HFFc6 (cell line): ENCODE data around the gene MYO7A. TPM values are rescaled to one million over a fixed set of nuclear protein-coding genes. Genes with fewer than 3 reads are reported as not detected.

Source experiments
- DNase-seq: peaks from one replicate; pipeline ENCODE4 v3.0.0-alpha.2; 2018
- H3K27ac Mint-ChIP-seq: 2 replicates; pipeline ENCODE4 v1.8.0; 2020; ENCODE audit warnings: mild to moderate bottlenecking, mixed read lengths
- H3K27me3 Mint-ChIP-seq: 2 replicates; pipeline ENCODE4 v1.8.0; 2021; ENCODE audit warnings: mild to moderate bottlenecking, moderate library complexity, mixed read lengths; ENCODE audit not compliant: insufficient read depth
- H3K36me3 Mint-ChIP-seq: 2 replicates; pipeline ENCODE4 v1.8.0; 2021; ENCODE audit warnings: low read depth, mixed read lengths
- H3K4me1 Mint-ChIP-seq: 2 replicates; pipeline ENCODE4 v1.8.0; 2020; ENCODE audit warnings: low read depth, mixed read lengths
- H3K4me3 Mint-ChIP-seq: 2 replicates; pipeline ENCODE4 v1.8.0; 2020; ENCODE audit warnings: mild to moderate bottlenecking, moderate library complexity, mixed read lengths
- H3K9me3 Mint-ChIP-seq: 2 replicates; pipeline ENCODE4 v1.8.0; 2020; ENCODE audit warnings: mild to moderate bottlenecking, mixed read lengths
- total RNA-seq, 6 experiments: library from RNA; stranded (reverse); fragmentation: NEBNext Ultra II Directional; extraction: Animal tissue kit (Norgen Biotek cat#: 25700); gene quantifications; 2 replicates in 1 of 6; 3 replicates in 5 of 6; pipeline ENCODE4 v1.2.3, GENCODE V29; 2021
- TF ChIP-seq, protein P1 (sequence below): fragments of 200-600 bp; sonication (generic); IDR thresholded peaks from 2 replicates; pipeline ENCODE4 v1.5.0; 2021; ENCODE audit warnings: antibody characterized with exemption, mild to moderate bottlenecking

The MYO7A gene
- total RNA-seq, 6 experiments from 2014 or later, result 0.05 to 0.09 TPM; not detected in 4

- Mint-ChIP-seq H3K9me3 (no peaks in the 10 kb centered on the region), H3K27me3 (peaks cover 38% of the 10 kb centered on the region), H3K36me3 (no peaks in the 10 kb centered on the region), H3K27ac (no peak overlapping the region), H3K4me1 (no peaks in the 10 kb centered on the region), H3K4me3 (no peak overlapping the region)
- TF ChIP-seq, protein P1, sequence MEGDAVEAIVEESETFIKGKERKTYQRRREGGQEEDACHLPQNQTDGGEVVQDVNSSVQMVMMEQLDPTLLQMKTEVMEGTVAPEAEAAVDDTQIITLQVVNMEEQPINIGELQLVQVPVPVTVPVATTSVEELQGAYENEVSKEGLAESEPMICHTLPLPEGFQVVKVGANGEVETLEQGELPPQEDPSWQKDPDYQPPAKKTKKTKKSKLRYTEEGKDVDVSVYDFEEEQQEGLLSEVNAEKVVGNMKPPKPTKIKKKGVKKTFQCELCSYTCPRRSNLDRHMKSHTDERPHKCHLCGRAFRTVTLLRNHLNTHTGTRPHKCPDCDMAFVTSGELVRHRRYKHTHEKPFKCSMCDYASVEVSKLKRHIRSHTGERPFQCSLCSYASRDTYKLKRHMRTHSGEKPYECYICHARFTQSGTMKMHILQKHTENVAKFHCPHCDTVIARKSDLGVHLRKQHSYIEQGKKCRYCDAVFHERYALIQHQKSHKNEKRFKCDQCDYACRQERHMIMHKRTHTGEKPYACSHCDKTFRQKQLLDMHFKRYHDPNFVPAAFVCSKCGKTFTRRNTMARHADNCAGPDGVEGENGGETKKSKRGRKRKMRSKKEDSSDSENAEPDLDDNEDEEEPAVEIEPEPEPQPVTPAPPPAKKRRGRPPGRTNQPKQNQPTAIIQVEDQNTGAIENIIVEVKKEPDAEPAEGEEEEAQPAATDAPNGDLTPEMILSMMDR, result no peak
- DNase-seq, result no peak
Measured at GRCh38 chr11:77179681-77180080, 51.6 kb downstream of the MYO7A start.

- Mint-ChIP-seq H3K36me3 (no peaks in the 10 kb centered on the region), H3K4me1 (no peaks in the 10 kb centered on the region), H3K9me3 (no peaks in the 10 kb centered on the region), H3K27ac (no peak overlapping the region), H3K27me3 (peaks cover 35% of the 10 kb centered on the region), H3K4me3 (no peak overlapping the region)
- DNase-seq, result no peak
- TF ChIP-seq, protein P1, result no peak
Measured at GRCh38 chr11:77180346-77180745, 52.3 kb downstream of the MYO7A start.

DNA sequence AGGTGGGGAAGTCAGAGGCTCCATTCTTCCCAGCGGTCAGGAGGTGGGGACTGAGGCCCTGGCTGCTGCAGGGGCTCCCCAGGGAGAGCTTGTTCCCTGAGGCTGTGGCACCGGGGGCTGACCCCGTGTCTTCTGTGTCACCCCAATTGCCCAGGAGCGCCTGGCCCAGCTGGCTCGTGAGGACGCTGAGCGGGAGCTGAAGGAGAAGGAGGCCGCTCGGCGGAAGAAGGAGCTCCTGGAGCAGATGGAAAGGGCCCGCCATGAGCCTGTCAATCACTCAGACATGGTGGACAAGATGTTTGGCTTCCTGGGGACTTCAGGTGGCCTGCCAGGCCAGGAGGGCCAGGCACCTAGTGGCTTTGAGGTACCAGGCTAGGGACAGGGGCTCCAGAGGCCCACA lies 53.2 kb downstream of the MYO7A start:
- Mint-ChIP-seq H3K4me3 (no peak overlapping the region), H3K4me1 (no peaks in the 10 kb centered on the region), H3K9me3 (no peaks in the 10 kb centered on the region), H3K36me3 (no peaks in the 10 kb centered on the region), H3K27ac (no peak overlapping the region), H3K27me3 (peaks cover 31% of the 10 kb centered on the region)
- DNase-seq, result no peak
- TF ChIP-seq, protein P1, result no peak

DNA sequence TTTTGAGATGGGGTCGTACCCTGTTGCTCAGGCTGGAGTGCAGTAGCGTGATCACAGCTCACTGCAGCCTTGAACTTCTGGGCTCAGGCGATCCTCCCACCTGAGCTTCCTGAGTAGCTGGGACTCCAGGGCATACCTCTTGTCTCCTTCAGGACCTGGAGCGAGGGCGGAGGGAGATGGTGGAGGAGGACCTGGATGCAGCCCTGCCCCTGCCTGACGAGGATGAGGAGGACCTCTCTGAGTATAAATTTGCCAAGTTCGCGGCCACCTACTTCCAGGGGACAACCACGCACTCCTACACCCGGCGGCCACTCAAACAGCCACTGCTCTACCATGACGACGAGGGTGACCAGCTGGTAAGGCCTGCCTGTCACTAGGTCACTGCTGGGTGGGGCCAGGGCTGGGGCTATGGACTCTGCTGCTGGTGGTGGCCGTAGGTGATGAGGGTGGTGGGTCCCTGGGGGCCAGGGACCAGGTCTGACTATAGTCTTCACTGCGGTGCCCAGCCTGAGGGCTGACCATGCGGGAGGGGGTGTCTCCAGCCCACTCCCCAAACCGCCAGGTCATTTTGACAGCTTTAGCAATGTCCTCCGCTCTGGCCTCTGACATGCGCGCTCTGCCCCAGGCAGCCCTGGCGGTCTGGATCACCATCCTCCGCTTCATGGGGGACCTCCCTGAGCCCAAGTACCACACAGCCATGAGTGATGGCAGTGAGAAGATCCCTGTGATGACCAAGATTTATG lies 53.9 kb downstream of the MYO7A start:
- Mint-ChIP-seq H3K36me3 (no peaks in the 10 kb centered on the region), H3K27ac (no peak overlapping the region), H3K27me3 (peaks cover 31% of the 10 kb centered on the region), H3K4me3 (no peak overlapping the region), H3K9me3 (no peaks in the 10 kb centered on the region), H3K4me1 (no peaks in the 10 kb centered on the region)
- no peak for DNase-seq
- TF ChIP-seq, protein P1, result no peak

- TF ChIP-seq, protein P1, result no peak
- peaks cover 33% of the 10 kb centered on the region for H3K27me3 Mint-ChIP-seq
- no peaks in the 10 kb centered on the region for H3K36me3 Mint-ChIP-seq
- no peaks in the 10 kb centered on the region for H3K4me1 Mint-ChIP-seq
- DNase-seq, result no peak
- no peaks in the 10 kb centered on the region for H3K9me3 Mint-ChIP-seq
- no peak overlapping the region for H3K27ac Mint-ChIP-seq
- no peak overlapping the region for H3K4me3 Mint-ChIP-seq
Measured at GRCh38 chr11:77182542-77183430, 54.7 kb downstream of the MYO7A start.
